Smooth muscle cell (in vitro differentiated cells): Measurements from ENCODE around the gene MACROH2A1. TPM values are rescaled to one million over a fixed set of nuclear protein-coding genes. Genes with fewer than 3 reads are reported as not detected.

Experiments used
- DNase-seq: peaks from one replicate; lab custom pipeline; 2025; ENCODE audit not compliant: unreplicated experiment; lab: John Stamatoyannopoulos, UW
- H2AFZ ChIP-seq: fragments of 200-600 bp; sonication (generic); 2 replicates; pipeline ENCODE4 v1.6.0; 2016; ENCODE audit warnings: antibody characterized with exemption, low read depth, mild to moderate bottlenecking
- H3F3A ChIP-seq: fragments of 200-600 bp; sonication (generic); 2 replicates; pipeline ENCODE4 v1.6.0; 2017; ENCODE audit warnings: antibody characterized with exemption, low read depth
- H3K27ac ChIP-seq: fragments of 200-600 bp; sonication (generic); 2 replicates; pipeline ENCODE4 v1.5.1; 2016; ENCODE audit warnings: low read depth, mild to moderate bottlenecking
- H3K27me3 ChIP-seq: fragments of 200-600 bp; sonication (generic); 2 replicates; pipeline ENCODE4 v1.6.1; 2016; ENCODE audit warnings: low read depth, mild to moderate bottlenecking
- H3K36me3 ChIP-seq: fragments of 200-600 bp; sonication (generic); 2 replicates; pipeline ENCODE4 v1.5.1; 2016; ENCODE audit warnings: low read depth
- H3K4me1 ChIP-seq: fragments of 200-600 bp; sonication (generic); 2 replicates; pipeline ENCODE4 v1.5.1; 2016; ENCODE audit warnings: low read depth
- H3K4me2 ChIP-seq: fragments of 200-600 bp; sonication (generic); 2 replicates; pipeline ENCODE4 v1.6.0; 2016; ENCODE audit warnings: mild to moderate bottlenecking
- H3K4me3 ChIP-seq: fragments of 200-600 bp; sonication (generic); 2 replicates; pipeline ENCODE4 v1.5.1; 2016; ENCODE audit warnings: mild to moderate bottlenecking
- H3K79me2 ChIP-seq: fragments of 200-600 bp; sonication (generic); 2 replicates; pipeline ENCODE4 v1.6.0; 2016; ENCODE audit warnings: low read depth, mild to moderate bottlenecking
- H3K9ac ChIP-seq: fragments of 200-600 bp; sonication (generic); 2 replicates; pipeline ENCODE4 v1.6.0; 2016; ENCODE audit warnings: low read depth
- H3K9me3 ChIP-seq: fragments of 200-600 bp; sonication (generic); replicated peaks from 2 replicates; pipeline ENCODE4 v1.5.1; 2016; ENCODE audit warnings: low read depth
- H4K20me1 ChIP-seq: fragments of 200-600 bp; sonication (generic); 2 replicates; pipeline ENCODE4 v1.6.0; 2016; ENCODE audit warnings: low read depth
- CTCF ChIP-seq: fragments of 200-600 bp; sonication (generic); IDR thresholded peaks from 2 replicates; pipeline ENCODE4 v1.5.1; 2017; ENCODE audit warnings: borderline replicate concordance, mild to moderate bottlenecking, antibody characterized with exemption; ENCODE audit not compliant: insufficient read depth, poor library complexity, severe bottlenecking
- WGBS: methylation state at CpG from one replicate; pipeline ENCODE4 v1.1.7; 2016; ENCODE audit warnings: low lambda C conversion rate; 5-methylcytosine and 5-hydroxymethylcytosine counted together
- polyA plus RNA-seq: library from polyadenylated mRNA; unstranded; fragments of >200 nt; fragmentation: Nextera tagmentation; extraction: Ambion mirVana; gene quantifications from 2 replicates; pipeline ENCODE4 v1.2.1, GENCODE V29; 2016
- total RNA-seq: library from RNA; depleted of rRNA; stranded (reverse); fragments of >200 nt; gene quantifications from 2 replicates; pipeline ENCODE4 v1.2.3, GENCODE V29; 2014

The MACROH2A1 gene
- total and polyA plus RNA-seq, 2 experiments from 2014 or later: 309 to 371 TPM

GRCh38 chr5:135384898-135385297 lies 14.1 kb downstream of the MACROH2A1 start:
- Histone ChIP-seq H3K79me2 (peaks cover 85% of the 10 kb centered on the region), H3K9ac (no peak overlapping the region), H3K27ac (peak overlapping the region; percentile 89), H3K4me3 (no peak overlapping the region), H3K36me3 (peaks cover 7% of the 10 kb centered on the region), H3K4me1 (no peaks in the 10 kb centered on the region), H2AFZ (no peak overlapping the region), H3F3A (peaks cover 41% of the 10 kb centered on the region), H3K9me3 (no peaks in the 10 kb centered on the region), H3K27me3 (no peaks in the 10 kb centered on the region), H3K4me2 (no peak overlapping the region), H4K20me1 (peaks cover 11% of the 10 kb centered on the region)
- TF ChIP-seq CTCF: no peak
- no peak for DNase-seq

- peaks cover 7% of the 10 kb centered on the region for H3K36me3 ChIP-seq
- DNase-seq: no peak
- WGBS: 60% methylated on average over 3 of the region's 3 CpGs
These were observed 15.1 kb downstream of the MACROH2A1 start for GRCh38 chr5:135383803-135384495.

DNA sequence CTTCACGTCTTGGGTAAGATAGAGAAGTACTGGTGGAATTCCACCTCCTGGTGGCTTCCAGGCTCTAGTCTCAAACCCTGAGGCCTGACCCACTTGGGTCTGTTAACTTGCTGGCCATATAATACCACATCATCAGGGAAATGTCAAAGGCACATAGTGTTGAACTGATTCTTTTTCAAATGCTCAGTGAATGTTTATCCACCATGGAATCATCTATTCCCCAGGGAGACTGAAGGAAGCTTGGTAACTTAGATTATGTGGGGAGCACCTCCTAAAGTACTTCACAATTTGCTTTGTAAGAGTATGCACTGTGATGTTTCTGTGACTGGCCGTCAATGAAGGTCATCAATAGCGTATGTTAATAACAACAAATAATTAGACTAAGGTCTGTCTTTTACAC lies 16.1 kb downstream of the MACROH2A1 start:
- no peak overlapping the region for H3K4me3 ChIP-seq
- H3K4me2 ChIP-seq: peak overlapping the region; percentile 45
- H3K9ac ChIP-seq: peak overlapping the region; percentile 45
- no peak for TF ChIP-seq CTCF
- H3K4me1 ChIP-seq: no peaks in the 10 kb centered on the region
- peaks cover 37% of the 10 kb centered on the region for H3F3A ChIP-seq
- H2AFZ ChIP-seq: no peak overlapping the region
- no peaks in the 10 kb centered on the region for H3K27me3 ChIP-seq
- H4K20me1 ChIP-seq: peaks cover 17% of the 10 kb centered on the region
- no peak for DNase-seq
- H3K79me2 ChIP-seq: peaks cover 78% of the 10 kb centered on the region
- 59% methylated on average over 3 of the region's 3 CpGs for WGBS
- H3K36me3 ChIP-seq: no peaks in the 10 kb centered on the region
- H3K9me3 ChIP-seq: no peaks in the 10 kb centered on the region
- peak overlapping the region; percentile 89 for H3K27ac ChIP-seq

More at GRCh38 chr5:135383803-135384495, 15.1 kb downstream of the MACROH2A1 start:
- Histone ChIP-seq H3K4me3 (no peak overlapping the region), H3F3A (peaks cover 45% of the 10 kb centered on the region), H3K27me3 (no peaks in the 10 kb centered on the region), H3K79me2 (peaks cover 78% of the 10 kb centered on the region), H2AFZ (no peak overlapping the region), H3K9ac (no peak overlapping the region), H3K27ac (peak overlapping the region; percentile 89), H3K4me2 (peak overlapping the region; percentile 4), H3K4me1 (no peaks in the 10 kb centered on the region), H3K9me3 (no peaks in the 10 kb centered on the region), H4K20me1 (peaks cover 15% of the 10 kb centered on the region)
- TF ChIP-seq CTCF: no peak
